A549 (cell line): Measurements from ENCODE around the gene SUPT3H.

Experiments used
- CHD2 ChIP-seq: fragments of 150-350 bp; IDR thresholded peaks from 2 replicates; pipeline ENCODE4 v1.6.1; 2014; ENCODE audit warnings: low read length; ENCODE audit not compliant: partially characterized antibody
- EP300 ChIP-seq, 2 experiments: fragments of >200 bp; sonication (Bioruptor Twin); formaldehyde crosslinking; IDR thresholded peaks; 2 replicates in 1 of 2; 3 replicates in 1 of 2; pipeline ENCODE4 v1.6.1; 2016 to 2017
- ESRRA ChIP-seq: fragments of 150-350 bp; IDR thresholded peaks from 2 replicates; pipeline ENCODE4 v1.6.1; 2014; ENCODE audit warnings: mild to moderate bottlenecking, low read length, borderline replicate concordance
- SMC3 ChIP-seq: fragments of >200 bp; sonication (Bioruptor Twin); formaldehyde crosslinking; IDR thresholded peaks from 3 replicates; pipeline ENCODE4 v1.6.1; 2018; ENCODE audit warnings: inconsistent platforms
- TFCP2L1 ChIP-seq: fragments of 250-450 bp; sonication (Bioruptor Pico); IDR thresholded peaks from 2 replicates; pipeline ENCODE4 v1.5.0; 2021; ENCODE audit warnings: mild to moderate bottlenecking
- TF ChIP-seq, protein P1 (sequence below): fragments of >200 bp; sonication (Bioruptor Twin); formaldehyde crosslinking; IDR thresholded peaks from 3 replicates; pipeline ENCODE4 v1.5.1; 2016
- TF ChIP-seq, protein P2 (sequence below): fragments of >200 bp; sonication (Bioruptor Twin); formaldehyde crosslinking; IDR thresholded peaks from 3 replicates; pipeline ENCODE4 v1.6.1; 2016
- TF ChIP-seq, protein P3 (sequence below): IDR thresholded peaks from 2 replicates; pipeline ENCODE4 v1.6.1; 2012; ENCODE audit warnings: low read depth, borderline replicate concordance
- TF ChIP-seq, protein P4 (sequence below): fragments of 200-600 bp; sonication (generic); IDR thresholded peaks from 2 replicates; pipeline ENCODE4 v1.6.1; 2016; ENCODE audit warnings: antibody characterized with exemption, mild to moderate bottlenecking, moderate library complexity

DNA sequence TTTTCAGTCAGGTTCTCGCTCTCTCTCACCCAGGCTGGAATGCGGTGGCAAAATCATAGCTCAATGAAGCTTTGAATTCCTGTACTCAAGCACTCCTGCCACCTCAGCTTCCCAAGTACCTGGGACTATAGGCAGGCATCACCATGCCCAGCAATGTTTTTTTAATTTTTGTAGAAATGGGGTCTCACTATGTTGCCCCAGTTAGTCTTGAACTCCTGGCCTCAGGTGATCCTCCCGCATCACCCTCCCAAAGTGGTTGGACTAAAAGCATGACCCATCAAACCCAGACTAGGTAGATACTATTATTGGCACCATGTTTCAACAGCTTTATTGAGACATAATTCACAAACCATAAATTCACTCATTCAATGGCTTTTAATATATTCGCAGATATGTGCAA lies 122.3 kb downstream of the SUPT3H start:
- TF ChIP-seq, protein P1, sequence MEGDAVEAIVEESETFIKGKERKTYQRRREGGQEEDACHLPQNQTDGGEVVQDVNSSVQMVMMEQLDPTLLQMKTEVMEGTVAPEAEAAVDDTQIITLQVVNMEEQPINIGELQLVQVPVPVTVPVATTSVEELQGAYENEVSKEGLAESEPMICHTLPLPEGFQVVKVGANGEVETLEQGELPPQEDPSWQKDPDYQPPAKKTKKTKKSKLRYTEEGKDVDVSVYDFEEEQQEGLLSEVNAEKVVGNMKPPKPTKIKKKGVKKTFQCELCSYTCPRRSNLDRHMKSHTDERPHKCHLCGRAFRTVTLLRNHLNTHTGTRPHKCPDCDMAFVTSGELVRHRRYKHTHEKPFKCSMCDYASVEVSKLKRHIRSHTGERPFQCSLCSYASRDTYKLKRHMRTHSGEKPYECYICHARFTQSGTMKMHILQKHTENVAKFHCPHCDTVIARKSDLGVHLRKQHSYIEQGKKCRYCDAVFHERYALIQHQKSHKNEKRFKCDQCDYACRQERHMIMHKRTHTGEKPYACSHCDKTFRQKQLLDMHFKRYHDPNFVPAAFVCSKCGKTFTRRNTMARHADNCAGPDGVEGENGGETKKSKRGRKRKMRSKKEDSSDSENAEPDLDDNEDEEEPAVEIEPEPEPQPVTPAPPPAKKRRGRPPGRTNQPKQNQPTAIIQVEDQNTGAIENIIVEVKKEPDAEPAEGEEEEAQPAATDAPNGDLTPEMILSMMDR: no peak
- TF ChIP-seq, protein P2, sequence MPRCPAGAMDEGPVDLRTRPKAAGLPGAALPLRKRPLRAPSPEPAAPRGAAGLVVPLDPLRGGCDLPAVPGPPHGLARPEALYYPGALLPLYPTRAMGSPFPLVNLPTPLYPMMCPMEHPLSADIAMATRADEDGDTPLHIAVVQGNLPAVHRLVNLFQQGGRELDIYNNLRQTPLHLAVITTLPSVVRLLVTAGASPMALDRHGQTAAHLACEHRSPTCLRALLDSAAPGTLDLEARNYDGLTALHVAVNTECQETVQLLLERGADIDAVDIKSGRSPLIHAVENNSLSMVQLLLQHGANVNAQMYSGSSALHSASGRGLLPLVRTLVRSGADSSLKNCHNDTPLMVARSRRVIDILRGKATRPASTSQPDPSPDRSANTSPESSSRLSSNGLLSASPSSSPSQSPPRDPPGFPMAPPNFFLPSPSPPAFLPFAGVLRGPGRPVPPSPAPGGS: no peak
- TF ChIP-seq, protein P3, sequence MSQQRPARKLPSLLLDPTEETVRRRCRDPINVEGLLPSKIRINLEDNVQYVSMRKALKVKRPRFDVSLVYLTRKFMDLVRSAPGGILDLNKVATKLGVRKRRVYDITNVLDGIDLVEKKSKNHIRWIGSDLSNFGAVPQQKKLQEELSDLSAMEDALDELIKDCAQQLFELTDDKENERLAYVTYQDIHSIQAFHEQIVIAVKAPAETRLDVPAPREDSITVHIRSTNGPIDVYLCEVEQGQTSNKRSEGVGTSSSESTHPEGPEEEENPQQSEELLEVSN: no peak
- no peak for TF ChIP-seq TFCP2L1 (CRISPR knock-in tag)
- no peak for TF ChIP-seq EP300 (IDR thresholded peaks at IDR 0.05)
- TF ChIP-seq SMC3: no peak
- no peak for TF ChIP-seq CHD2
- TF ChIP-seq, protein P4, sequence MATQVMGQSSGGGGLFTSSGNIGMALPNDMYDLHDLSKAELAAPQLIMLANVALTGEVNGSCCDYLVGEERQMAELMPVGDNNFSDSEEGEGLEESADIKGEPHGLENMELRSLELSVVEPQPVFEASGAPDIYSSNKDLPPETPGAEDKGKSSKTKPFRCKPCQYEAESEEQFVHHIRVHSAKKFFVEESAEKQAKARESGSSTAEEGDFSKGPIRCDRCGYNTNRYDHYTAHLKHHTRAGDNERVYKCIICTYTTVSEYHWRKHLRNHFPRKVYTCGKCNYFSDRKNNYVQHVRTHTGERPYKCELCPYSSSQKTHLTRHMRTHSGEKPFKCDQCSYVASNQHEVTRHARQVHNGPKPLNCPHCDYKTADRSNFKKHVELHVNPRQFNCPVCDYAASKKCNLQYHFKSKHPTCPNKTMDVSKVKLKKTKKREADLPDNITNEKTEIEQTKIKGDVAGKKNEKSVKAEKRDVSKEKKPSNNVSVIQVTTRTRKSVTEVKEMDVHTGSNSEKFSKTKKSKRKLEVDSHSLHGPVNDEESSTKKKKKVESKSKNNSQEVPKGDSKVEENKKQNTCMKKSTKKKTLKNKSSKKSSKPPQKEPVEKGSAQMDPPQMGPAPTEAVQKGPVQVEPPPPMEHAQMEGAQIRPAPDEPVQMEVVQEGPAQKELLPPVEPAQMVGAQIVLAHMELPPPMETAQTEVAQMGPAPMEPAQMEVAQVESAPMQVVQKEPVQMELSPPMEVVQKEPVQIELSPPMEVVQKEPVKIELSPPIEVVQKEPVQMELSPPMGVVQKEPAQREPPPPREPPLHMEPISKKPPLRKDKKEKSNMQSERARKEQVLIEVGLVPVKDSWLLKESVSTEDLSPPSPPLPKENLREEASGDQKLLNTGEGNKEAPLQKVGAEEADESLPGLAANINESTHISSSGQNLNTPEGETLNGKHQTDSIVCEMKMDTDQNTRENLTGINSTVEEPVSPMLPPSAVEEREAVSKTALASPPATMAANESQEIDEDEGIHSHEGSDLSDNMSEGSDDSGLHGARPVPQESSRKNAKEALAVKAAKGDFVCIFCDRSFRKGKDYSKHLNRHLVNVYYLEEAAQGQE: no peak
- no peak for TF ChIP-seq ESRRA
